Pulmonary artery endothelial cell (primary cell): ENCODE measurements around the gene PTPN1. TPM values are rescaled to one million over a fixed set of nuclear protein-coding genes. Genes with fewer than 3 reads are reported as not detected.
A peak's percentile ranks its signal among the peaks of the same experiment; 100 is the strongest.
"Not testable (repeated sequence)": the region's sequence is repeated elsewhere in the genome, so short reads cannot be mapped to it uniquely, and the experiment has no call there.

Experiments used
- DNase-seq: peaks from one replicate; pipeline ENCODE4 v3.0.0-alpha.2; 2011; ENCODE audit warnings: low read depth, low spot score
- total RNA-seq: library from RNA; depleted of rRNA; stranded (reverse); fragments of >200 nt; gene quantifications from 2 replicates; pipeline ENCODE4 v1.2.3, GENCODE V29; 2014

The PTPN1 gene
- total RNA-seq, 1 donor from 2014 or later, result 50.9 TPM

DNA sequence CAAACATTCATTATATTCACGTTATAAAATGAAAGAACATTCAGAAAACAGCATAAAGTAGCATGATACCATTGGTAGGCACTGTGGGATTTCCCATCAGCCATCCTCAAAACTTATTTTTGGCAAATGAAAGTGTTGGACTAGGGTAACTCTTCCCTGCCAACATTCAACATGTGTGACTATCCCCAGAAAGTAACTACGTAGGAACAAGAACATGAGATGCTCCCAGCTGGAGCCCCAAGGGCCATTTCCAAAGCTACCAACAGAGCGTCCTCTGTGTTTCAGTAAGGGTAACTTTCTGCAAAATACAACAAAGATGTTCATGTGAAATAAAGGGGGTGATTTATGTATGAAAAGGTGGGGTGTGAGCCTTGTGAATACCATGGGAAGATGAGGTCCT lies 28.4 kb upstream of the PTPN1 start:
- DNase-seq, result no peak

DNA sequence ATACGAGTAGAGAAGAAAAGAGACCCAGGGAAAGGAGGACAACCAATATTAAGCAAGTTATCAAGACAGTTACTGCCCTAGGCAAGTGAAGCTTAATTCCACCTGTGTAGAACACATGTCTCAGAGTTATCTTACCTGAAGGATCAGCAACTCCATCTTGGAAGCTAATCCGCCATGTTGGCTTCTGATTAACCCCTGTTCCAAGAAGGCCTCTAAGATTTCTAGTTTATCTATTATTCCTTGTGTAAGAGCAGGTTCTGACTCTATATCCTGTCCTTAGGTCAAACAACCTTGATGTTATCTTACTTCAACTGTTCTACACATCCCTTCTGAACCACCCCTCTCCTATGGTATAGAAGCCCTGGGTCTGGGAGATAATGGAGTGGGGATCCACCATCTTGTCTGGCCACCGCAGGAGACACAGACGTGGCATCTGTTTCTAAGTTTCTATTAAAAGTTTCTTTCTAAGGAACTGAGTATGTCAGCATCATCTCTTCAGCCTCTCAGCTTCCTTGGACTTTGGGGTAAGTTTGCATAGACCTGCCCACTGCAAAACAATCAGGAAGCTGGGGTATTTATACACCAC lies 27.7 kb upstream of the PTPN1 start:
- no peak for DNase-seq

DNA sequence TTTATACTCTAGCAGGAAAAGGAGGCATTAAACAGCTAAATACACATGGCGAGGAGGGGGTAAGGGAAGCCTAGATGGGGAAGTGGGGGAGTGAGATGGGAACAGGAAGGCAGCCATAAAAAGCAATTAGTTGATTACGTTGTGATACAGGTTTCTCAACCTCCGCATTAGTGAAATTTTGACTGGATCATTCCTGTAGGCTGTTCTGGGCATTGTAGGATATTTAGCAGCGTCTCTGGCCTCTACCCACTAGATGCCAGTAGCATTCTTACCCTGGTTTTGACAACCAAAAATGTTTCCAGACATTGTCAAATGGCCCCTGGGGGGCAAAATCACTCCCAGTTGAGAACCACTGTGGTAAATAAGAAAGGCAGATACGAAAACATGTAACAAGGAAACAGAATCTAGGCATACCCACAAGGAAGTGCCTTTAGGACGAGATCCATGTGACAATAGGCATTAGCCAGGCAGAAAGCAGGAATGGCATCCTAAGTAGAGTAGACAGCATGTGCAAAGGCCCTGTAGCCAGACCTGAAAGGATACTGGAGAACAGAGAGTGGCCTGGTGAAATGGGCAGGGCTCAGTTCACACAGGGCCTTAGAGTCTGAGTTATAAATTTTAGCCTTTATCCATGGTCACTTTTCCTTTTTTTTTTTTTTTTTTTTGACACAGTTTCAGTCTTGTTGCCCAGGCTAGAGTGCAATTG lies 25.8 kb upstream of the PTPN1 start:
- no peak for DNase-seq

DNA sequence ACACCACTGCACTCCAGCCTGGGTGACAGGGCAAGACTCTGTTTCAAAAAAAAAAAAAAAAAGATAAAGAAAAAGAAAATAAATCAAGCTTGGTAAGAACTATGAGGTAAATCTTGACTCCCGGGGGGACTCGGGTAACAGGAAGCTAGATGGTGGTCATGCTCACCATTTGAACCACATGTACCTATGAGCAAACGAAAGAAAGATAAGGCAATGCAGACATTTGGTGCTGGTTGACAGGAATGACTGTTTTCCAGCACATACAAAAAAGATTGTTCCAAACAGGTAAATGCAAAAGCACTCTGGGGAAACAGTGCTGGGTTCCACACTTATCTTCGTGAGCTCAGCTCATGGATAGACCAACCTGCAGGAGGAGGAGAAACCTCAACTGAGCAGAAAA lies 22.8 kb upstream of the PTPN1 start:
- DNase-seq, result no peak

DNA sequence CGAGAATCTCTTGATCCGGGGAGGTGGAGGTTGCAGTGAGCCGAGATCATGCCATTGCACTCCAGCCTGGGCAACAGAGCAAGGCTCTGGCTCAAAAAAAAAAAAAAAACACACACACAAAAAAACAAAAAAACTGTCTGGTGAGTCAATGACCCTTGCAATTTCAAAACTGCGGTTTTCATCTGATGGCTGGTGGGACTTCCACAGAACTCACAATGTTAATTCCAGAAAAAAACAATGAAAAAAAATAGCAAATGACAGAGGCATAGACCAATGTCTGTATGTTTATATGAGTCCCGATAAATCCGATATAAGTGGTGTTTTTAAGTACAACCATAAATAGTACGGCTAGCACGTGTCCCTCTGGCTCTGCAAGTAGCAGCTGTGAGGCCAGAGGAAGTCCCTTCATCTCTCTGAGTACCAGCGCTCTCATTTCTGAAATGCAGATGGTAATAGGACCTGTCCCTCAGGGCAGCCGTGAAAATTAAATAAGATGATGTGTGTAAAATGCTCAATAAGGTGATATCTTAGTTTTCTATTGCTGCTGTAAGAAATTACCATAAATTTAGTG lies 21.9 kb upstream of the PTPN1 start:
- DNase-seq, result no peak

DNA sequence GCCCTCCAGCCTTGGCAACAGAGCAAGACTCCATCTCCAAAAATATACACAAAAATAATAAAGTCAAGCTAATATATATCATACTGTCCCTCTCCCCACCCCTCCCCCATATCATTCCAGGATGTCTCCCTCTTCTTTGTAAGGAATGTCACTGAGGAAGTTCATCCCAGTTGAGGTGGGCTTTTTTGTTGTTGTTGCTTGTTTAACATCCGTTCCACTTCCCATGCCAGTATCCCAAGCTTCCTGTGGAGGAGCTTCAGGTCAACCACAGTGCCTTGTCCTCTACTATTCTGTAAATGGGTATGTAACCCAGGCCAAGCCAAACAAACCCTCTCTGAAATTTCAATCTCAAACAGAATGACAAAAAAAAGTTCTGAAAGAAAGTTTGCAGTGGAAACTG lies 19.0 kb upstream of the PTPN1 start:
- no peak for DNase-seq

DNA sequence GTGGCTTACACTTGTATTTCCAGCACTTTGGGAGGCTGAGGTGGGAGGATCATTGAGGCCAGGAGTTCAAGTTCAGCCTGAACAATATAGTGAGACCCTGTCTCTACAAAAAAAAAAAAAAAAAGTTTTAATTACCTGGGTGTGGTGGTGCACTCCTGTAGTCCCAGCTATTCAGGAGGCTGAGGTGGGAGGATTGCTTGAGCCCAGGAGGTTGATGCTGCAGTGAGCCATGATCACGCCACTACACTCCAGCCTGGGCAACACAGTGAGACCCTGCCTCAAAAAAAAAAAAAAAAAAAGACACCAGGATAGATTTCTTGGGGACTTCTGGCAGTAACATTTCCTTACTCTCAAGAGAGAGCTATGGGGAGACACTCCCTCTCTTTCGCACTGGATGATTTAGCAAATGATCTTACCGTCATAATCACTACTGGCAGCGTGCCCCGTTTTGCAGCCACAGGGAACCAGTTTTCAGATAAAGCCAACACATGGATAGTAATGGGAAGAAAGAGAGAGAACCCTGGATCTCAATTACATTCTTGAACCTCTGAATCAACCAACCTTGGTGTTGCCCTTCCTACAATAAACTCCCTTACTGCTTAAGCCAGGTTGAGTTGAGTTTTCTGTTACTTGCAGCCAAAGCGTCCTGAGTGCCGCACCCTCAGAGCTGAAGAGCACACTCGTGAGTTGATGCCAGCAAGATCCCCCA lies 18.1 kb upstream of the PTPN1 start:
- DNase-seq, result no peak

DNA sequence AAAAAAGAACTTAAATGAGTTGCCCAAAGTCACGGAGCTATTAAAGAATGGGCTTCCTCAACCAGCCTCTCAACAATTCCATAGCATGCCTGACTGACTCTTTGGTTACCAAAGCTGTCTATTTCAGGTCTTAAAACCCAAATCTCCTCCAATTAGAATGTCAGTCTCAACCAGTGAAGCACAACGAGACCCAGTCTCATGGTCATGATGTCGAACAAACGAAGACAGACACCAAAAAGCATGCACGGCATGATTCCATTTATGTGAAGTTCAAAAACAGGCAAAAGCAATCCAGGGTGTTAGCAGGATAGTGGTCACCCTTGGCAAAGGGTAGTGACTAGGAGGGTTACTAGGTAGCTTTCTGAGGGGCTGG lies 16.3 kb upstream of the PTPN1 start:
- DNase-seq, result no peak

DNA sequence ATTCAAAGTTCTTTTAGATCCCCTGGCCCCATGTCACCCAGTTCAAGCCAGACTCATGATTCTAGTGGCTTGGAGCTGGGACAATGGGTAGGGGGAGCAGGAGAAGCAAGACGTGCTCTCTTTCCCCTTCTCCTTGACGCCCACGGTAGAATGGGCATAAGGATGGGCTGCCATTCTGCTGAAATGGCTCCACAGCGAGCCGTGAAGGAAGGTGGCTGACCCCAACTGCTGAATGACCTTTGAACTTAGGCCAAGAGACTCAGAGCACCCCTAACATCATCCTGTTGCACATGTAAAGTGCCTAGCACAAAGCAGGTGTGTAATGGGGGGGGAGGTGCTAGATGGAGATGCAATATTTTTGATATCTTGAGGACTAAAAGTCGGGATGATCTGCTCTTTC lies 15.8 kb upstream of the PTPN1 start:
- no peak for DNase-seq

DNA sequence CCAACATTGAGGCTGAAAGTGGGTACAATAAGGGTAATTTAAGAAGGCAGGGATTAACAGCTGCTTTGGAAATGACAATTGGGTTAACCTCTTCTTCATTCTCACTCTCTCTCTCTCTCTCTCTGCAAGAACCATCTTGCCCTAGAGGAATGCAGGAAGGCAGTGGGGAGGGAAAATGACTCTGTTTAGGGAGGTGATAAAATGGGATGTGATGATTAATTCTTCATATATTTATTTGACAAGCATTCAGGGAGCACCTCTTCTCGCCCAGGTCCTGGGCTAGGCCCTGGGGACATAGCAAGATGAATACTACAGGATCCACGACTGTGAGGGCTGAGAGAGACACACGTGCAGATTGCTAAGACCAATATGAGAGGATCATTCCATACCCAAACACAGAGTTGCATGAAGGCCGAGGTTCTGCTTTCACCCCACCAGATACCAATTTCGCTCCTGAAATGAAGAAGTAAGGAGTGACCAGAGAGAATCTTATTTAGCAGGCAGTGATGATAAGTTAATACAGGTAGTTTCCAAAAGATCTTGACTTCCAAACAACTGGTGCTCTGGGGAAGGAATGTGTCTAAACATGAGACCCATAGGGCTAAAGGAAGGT lies 13.3 kb upstream of the PTPN1 start:
- DNase-seq, result no peak

DNA sequence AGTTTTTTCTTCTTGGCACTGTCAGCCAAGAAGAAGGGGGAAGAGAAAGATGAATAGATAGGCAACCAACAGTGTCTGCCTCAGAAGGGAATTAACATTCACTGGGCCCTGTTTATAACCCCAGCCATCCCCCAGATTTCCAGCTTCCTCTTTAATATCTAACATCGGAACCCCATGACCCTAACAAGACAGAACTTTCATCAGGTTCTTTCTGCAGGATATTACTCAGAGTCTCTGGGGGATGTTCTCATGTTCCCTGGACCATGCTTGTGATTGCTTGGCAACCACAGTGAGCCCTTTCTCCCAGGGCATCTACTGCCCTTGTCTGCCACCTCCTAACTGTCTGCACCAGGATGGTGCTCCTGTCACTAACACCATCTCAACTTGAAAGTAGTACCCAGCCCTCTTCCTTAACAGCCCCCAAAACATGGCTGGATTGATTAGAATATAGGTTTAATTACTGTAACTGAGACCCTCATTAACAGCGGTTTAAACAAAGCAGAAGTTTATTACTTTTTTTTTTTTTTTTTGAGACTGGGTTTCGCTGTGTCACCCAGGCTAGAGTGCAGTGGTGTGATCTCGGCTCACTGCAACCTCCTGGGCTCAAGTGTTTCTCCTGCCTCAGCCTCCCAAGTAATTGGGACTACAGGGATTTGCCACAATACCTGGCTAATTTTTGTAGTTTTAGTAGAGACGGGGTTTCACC lies 12.0 kb upstream of the PTPN1 start:
- DNase-seq, result peak; percentile 53

DNA sequence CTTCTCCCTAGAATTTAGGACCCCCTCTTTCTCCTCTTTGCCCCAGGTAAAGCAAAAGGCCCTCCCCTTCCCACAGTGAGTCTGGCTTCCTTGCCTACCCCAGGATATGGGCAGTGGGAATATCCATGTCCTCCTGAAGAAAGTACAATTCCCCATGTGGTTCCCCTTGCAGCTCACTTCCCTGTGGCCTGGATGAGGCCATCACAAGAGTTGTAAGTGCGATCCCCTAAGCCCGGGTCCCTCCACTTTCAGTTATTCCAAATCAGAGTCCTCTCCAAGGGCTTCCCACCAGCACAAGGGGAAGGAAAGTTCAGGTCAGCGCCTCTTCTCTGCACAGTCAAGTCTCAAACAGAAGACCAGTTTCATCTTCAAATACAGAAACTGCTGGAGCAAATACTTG lies 10.2 kb upstream of the PTPN1 start:
- no peak for DNase-seq

DNA sequence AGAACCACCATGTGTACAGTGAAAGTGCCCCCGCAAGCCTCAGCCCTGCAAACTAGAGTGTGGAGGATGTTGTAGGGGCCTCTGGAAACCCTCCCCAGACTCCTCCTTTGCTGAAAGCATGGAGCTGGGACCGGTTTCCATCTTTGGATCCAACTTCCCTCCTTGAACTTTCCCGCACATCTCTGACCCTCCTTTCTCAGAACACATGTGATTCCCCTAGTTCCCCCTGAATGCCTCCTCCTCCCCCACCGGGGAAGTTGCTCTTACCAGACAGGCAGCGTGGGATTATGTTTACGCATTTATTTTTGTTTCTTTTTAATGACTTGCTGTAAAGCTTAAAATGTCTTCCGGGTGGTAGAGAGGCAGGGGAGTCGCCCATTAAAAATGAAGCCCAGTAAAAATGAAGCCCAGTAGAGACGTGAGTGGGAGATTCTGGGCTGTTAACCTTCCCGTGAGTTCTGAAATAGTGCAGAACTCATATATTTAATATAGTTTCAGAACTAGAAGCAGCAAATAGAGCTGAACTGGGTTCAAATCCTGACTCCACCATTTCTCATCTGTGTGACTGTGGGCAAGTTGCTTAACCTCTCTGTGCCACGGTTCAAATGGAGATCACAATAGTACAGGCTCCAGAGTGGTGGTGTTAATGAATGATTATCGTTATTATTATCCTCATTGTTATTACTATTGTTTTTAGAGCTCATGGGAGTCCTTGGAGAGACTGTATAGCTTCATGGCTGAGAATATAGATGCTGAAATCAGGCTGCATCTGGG lies 8.0 kb upstream of the PTPN1 start:
- DNase-seq, result no peak

DNA sequence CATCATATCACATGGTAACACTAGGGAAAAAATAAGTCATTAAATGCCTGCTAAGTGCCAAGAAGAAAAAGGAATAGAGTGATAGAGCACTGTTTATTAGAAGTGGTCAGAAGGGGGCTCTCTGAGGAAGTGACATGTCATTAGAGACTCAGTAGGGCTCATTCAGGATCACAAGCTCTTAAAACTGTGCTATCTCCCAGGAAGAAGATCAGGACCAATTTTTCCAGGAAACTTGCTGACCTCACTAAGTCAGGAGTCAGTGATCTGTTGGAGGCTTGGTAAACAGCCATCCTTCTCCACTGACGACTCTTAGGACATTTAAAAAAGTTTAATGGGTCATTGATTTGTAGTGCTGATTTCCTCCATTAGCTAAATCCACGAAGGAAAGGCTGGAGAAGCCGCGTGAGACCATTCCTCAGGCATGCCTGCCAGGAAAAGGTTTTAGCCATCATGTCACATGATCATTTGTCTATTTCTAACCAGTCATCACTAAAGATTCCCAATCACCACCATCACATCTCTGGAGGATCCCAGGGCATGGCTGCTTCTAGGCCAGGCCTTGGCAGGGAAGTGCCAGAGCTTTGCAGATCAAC lies 5.9 kb upstream of the PTPN1 start:
- DNase-seq, result no peak

DNA sequence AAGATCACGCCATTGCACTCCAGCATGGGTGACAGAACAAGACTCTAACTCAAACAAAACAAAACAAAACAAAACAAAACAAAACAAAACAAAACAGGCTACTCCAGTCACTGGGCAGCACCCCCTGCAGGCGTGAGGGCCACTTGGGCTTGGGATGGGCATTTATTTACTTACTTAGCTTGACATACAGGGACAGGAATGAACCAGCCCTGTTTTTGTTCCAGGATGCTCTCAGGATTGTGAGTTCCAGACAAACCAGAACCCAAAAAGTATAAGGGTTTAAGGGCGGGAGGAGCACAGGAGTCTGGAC lies 4.0 kb upstream of the PTPN1 start:
- DNase-seq, result no peak

DNA sequence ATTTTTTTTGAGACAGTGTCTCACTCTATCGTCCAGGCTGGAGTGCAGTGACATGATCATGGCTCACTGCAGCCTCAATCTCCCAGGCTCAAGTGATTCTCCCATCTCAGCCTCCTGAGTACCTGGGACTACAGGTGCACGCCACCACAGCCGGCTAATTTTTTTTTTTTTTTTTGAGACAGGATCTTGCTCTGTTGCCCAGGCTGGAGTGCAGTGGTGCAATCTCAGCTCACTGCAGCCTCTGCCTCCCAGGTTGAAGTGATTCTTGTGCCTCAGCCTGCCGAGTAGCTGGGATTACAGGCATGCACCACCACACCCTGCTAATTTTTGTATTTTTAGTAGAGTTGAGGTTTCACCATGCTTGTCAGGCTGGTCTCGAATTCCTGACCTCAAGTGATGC lies 2.4 kb upstream of the PTPN1 start:
- not testable (repeated sequence) for DNase-seq

DNA sequence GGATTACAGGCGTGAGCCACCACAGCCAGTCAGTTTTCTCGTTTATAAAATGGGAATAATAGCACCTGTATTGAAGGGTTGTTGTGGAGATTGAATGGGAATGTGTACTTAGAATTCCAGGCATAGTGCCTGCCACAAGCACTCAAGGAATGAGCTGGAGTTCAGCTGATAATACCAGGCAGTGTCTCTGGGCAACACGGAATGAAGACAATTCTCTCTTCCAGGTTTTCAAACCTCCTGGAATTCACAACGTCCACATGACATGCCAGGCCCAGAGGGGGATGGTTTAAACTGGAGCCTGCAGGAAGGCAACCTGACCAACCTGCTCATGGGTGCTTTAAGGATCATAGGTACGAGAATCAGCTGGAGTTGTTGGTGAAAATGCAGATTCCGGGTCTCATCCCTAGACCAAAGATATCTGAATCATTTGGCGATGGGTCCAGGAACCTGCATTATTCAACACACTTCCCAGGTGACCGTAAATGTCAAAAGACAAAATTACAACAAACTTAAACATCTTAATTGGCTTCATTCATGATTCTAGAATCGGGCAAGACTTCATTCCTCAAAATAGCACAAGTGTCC lies 1.9 kb upstream of the PTPN1 start:
- DNase-seq, result no peak

DNA sequence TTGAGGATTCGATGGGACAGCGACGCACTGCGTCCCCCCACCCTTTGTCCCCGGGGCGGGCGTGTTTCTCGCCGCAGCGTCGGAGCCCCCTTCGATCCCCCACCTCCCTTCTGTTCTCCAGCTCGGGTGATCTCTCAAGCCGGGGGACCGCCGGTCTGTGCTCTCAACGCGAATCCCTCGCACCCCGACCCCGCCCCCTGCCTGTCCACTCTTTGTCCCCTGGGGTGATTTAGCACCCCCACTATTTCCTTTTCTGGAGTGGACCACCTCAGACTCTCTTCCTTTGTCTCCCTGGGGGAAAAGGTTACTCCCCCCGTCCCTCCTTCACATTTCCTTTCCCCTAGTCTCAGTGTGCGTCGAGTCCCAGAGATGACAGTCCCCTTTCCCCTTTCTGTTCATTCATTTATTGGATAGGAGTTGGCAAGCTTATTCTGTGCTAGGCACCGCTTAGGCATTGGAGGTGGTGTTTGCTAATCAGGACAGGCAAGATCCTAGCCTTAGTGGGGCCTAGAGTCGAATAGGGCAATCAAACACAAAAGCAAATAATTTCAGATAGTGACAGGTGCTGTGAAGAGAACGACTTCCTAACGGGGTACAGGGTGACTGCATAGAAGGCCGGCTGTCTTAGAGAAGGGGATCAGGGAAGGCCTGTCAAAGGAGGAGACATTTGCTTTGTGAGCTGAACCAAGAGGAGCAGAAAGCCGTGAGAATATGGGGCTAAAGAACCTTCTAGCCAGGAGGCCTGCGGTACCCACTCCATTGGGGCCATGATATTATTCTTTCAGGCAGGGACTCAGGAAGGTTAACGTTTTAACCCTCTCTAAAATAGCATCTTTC lies 741 bp downstream of the PTPN1 start:
- DNase-seq, result no peak

DNA sequence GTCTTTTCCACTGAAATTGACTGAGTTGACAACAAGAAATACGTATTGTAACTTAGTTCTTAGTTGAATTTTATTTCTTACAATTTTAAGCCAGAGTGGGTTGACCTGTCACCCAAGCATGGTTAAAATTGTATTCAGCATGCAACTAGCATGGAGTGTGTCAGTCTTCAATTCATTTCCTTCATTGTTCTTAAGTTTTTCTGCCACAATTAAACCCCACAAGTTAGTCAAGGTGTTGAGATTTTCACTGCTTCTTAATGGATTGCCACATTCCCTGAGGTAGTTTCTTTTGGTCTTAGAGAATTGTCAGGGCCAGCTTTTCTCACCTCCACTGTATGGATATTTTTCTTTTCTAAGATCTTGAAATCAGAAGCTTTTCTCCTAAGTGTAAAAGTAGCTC lies 2.1 kb downstream of the PTPN1 start:
- no peak for DNase-seq
